IPS-20b (cell line): Measurements from ENCODE around the gene WDR77.

Source experiments
- H3K27ac ChIP-seq: one replicate; pipeline ENCODE4 v1.5.1; 2013; ENCODE audit warnings: low read length
- H3K27me3 ChIP-seq: 2 replicates; pipeline ENCODE4 v1.6.1; 2013; ENCODE audit warnings: mild to moderate bottlenecking, low read length, inconsistent platforms; ENCODE audit not compliant: insufficient read depth
- H3K36me3 ChIP-seq: 2 replicates; pipeline ENCODE4 v1.6.1; 2013; ENCODE audit warnings: low read depth, mild to moderate bottlenecking, inconsistent platforms, low read length, moderate library complexity; ENCODE audit not compliant: insufficient read depth
- H3K4me1 ChIP-seq: 2 replicates; pipeline ENCODE4 v1.6.1; 2013; ENCODE audit warnings: mild to moderate bottlenecking, control low read depth, inconsistent platforms, low read length, moderate library complexity; ENCODE audit not compliant: insufficient read depth
- H3K4me3 ChIP-seq: 2 replicates; pipeline ENCODE4 v1.5.1; 2013; ENCODE audit warnings: mild to moderate bottlenecking, low read length, inconsistent platforms
- H3K9ac ChIP-seq: 2 replicates; pipeline ENCODE4 v1.6.1; 2013; ENCODE audit warnings: low read depth, mild to moderate bottlenecking, inconsistent platforms, low read length, moderate library complexity
- H3K9me3 ChIP-seq: 2 replicates; pipeline ENCODE4 v1.6.1; 2013; ENCODE audit warnings: mild to moderate bottlenecking, low read depth, low read length, inconsistent platforms; ENCODE audit not compliant: insufficient read depth

Gene WDR77

DNA sequence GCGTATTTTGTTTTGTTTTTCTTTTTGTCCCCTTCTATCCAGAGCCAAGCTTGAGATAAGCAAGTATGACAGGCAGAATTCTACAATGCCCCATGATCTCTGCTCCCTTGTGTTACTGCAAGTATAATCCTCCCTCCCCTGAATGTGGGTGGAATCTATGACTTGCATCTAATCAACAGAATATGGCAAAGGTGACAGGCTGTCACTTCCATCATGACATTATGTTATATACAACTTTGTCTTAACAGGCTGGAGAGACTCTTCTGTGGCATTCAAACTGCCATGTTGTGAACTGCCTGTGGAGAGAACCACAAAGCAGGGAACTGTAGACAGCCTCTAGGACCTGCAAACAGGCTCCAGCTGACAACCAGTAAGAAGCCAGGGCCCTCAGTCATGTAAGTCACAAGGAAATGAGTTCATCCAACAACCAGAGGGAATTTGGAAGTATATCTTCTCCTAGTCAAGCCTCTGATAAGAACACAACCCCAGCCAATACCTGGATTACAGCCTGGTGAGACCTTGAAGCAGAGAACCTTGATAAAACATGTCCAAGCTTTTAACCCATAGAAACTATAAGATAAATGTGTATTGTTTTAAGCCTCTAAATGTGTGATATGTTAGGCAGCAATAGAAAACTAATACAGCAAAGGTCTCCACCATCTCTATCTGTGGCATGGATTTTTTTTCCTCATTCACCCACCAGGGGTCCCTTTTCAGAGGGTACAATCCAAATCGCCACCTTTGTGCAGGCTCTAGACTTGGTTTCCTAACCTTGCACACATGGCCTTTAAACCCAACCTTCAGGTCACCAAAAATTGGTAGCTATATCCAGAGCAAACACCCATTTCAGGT, 19.0 kb upstream of the WDR77 start:
- Histone ChIP-seq H3K27ac (no peak overlapping the region), H3K27me3 (no peaks in the 10 kb centered on the region), H3K4me3 (no peak overlapping the region), H3K4me1 (no peaks in the 10 kb centered on the region), H3K9me3 (no peaks in the 10 kb centered on the region), H3K9ac (no peak overlapping the region), H3K36me3 (no peaks in the 10 kb centered on the region)

DNA sequence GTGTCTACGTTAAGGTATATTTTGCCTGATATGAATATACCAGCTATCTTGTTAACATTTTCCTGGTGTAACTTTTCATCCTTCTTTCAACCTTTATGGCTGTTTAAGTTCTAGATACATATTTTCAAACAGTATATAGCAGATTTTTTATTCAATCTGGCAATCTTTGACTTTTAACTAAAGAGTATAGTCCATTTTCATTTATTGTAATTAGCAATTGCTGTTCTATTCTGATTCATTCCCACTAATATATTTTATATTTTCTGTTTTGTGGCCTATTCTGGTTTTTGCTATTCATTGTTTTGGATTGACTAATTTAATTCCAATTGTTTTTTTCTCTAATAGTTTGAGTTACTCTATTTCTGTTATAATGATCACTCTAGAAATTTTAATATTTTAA, 17.4 kb upstream of the WDR77 start:
- Histone ChIP-seq H3K9ac (no peak overlapping the region), H3K4me1 (no peaks in the 10 kb centered on the region), H3K4me3 (no peak overlapping the region), H3K27me3 (no peaks in the 10 kb centered on the region), H3K9me3 (no peaks in the 10 kb centered on the region), H3K27ac (no peak overlapping the region), H3K36me3 (peaks cover 11% of the 10 kb centered on the region)

DNA sequence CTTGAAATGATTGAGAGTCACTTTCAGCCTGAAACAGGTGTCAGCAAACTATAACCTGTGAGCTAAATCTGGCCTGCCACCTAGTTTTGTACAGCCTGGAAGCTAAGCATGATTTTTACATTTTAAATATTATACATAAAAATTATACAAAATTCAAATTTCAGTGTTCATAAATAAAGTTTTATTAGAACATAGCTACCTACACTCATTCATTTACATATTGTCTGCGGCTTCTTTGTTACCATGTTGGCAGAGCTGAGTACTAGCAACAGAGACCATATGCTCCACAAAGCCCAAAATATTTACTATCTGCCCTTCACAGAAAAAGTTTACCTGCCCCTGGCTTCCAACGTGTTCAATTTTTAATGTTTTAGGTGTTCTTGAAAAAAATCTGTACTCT, 16.7 kb upstream of the WDR77 start:
- H3K9ac ChIP-seq, result no peak overlapping the region
- peaks cover 19% of the 10 kb centered on the region for H3K36me3 ChIP-seq
- no peak overlapping the region for H3K4me3 ChIP-seq
- H3K4me1 ChIP-seq, result no peaks in the 10 kb centered on the region
- no peaks in the 10 kb centered on the region for H3K27me3 ChIP-seq
- H3K27ac ChIP-seq, result no peak overlapping the region
- H3K9me3 ChIP-seq, result no peaks in the 10 kb centered on the region

GRCh38 chr1:111463029-111463683, 14.1 kb upstream of the WDR77 start:
- Histone ChIP-seq H3K9ac (no peak overlapping the region), H3K4me3 (no peak overlapping the region), H3K27me3 (no peaks in the 10 kb centered on the region), H3K9me3 (no peaks in the 10 kb centered on the region), H3K27ac (no peak overlapping the region), H3K4me1 (no peaks in the 10 kb centered on the region), H3K36me3 (peaks cover 44% of the 10 kb centered on the region)

DNA sequence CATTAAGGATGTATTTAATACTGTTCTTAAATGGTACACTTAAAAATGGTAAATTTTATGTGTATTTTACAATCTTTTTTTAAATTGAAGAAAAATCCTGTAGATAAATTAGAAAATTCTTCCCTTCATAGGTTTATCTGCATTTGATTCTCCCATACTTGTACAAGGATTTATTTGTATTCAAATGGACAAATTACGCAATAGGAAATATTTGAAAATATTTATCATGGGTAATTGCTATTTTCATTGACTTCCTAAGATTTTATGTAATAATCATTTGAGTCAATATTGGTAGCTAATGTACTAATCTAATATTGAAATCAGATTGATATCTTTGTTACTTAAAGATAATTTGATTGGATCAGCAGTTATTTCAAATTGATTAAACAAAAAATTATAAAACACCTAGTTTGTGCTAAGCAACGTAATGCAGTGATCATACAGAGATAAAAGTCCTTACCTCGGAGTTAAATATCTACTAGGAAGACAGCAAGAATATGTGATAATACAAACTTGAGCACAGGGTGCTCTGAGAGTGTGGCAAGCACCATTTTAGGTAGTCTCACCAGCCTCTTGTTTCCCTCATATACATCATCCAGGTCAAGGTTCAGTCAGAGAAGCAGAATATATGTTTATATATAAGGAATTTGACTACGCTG, 13.4 kb upstream of the WDR77 start:
- H3K36me3 ChIP-seq, result peaks cover 50% of the 10 kb centered on the region
- no peaks in the 10 kb centered on the region for H3K27me3 ChIP-seq
- H3K27ac ChIP-seq, result no peak overlapping the region
- no peak overlapping the region for H3K9ac ChIP-seq
- H3K4me1 ChIP-seq, result no peaks in the 10 kb centered on the region
- H3K9me3 ChIP-seq, result no peaks in the 10 kb centered on the region
- no peak overlapping the region for H3K4me3 ChIP-seq

DNA sequence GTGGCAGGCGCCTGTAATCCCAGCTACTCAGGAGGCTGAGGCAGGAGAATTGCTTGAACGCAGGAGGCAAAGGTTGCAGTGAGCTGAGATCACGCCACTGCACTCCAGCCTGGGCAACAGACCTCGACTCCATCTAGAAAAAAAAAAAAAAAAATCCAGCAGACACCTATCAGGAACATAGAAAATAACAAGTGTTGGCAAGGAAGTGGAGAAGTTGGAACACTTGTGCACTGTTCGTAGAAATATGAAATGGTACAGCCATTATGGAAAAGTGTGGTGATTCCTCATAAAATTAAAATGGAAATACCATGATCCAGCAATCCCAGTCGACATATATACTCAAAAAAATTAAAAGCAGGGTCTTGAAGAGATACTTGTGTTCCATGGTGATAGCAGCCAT, 12.7 kb upstream of the WDR77 start:
- no peak overlapping the region for H3K4me3 ChIP-seq
- no peaks in the 10 kb centered on the region for H3K9me3 ChIP-seq
- H3K27me3 ChIP-seq, result no peaks in the 10 kb centered on the region
- no peak overlapping the region for H3K9ac ChIP-seq
- no peak overlapping the region for H3K27ac ChIP-seq
- H3K4me1 ChIP-seq, result no peaks in the 10 kb centered on the region
- H3K36me3 ChIP-seq, result peaks cover 58% of the 10 kb centered on the region

DNA sequence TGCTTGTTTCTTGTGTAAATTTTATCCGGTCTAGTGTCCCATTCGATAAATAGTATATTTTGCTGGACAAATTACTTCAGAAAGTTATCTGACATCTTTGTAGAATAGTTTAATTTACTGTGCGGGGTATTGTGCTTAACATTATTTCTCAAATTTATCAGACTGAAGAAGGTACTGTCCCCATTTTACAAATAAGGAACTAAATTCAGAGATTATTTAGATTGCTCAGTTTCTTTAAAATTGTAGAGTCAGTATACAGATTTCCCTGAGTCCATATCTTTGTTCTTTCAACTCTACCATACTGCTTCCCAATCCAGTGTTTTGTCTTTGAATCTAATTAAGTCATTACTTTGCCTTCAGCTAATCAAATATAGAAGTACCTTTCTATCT, 6.6 kb upstream of the WDR77 start:
- H3K27me3 ChIP-seq, result no peaks in the 10 kb centered on the region
- no peak overlapping the region for H3K4me3 ChIP-seq
- no peak overlapping the region for H3K27ac ChIP-seq
- H3K36me3 ChIP-seq, result peaks cover 87% of the 10 kb centered on the region
- H3K9me3 ChIP-seq, result no peaks in the 10 kb centered on the region
- H3K9ac ChIP-seq, result no peak overlapping the region
- no peaks in the 10 kb centered on the region for H3K4me1 ChIP-seq

DNA sequence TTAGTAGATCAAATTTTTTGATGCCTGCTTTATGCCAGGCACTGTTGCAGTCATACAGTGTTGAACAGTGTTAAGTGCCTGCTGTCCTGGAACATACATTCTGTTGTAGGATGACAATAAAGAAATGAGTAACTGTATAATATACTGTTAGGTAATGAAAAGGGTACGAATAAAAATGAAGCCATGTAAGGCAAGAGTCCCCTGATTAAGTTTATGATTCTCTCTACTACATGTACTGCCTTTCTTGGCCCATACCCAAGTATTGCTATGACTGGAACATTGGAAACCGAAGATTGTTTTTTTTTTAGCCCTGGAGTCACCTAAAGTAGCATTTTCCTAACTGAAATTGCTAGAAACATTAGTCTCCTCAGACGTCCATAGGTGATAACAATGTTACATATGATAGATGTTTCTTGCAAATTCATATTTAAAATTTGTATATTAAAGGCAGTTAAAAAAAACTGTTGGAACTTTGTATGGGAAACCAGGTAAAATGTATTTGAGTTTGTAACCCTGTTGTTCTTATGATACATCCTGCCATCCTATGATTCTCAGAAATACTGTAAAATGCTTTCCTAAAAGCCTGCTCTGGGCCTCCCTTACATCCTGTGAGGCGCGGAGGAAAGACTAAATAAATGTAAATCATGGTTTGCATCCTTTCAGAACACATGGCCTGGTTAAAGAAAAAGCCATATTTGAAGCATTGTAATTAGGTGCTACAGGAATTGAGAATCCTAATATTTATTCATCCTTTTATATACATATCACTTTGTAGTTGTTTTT, 6.0 kb upstream of the WDR77 start:
- H3K4me1 ChIP-seq, result no peaks in the 10 kb centered on the region
- no peaks in the 10 kb centered on the region for H3K27me3 ChIP-seq
- H3K36me3 ChIP-seq, result peaks cover 83% of the 10 kb centered on the region
- H3K27ac ChIP-seq, result no peak overlapping the region
- H3K4me3 ChIP-seq, result no peak overlapping the region
- H3K9ac ChIP-seq, result no peak overlapping the region
- no peaks in the 10 kb centered on the region for H3K9me3 ChIP-seq

DNA sequence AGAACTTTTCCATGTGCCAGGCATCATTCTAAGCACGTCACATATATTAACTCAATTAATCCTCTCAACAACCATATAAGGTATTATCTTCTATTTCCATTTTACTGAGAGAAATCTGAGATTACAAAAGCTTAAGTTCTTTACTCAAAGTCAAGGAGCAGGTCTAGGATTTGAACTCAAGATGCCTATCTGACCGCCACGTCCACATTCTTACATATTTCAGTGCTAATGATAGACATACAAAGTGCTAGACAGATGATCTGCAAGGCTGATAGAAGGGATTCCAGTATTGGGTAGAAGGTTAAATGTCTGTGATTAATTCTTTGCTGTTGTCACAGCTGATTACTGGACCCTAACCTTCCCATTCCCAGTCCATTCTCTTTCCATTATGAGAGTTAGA, 4.7 kb upstream of the WDR77 start:
- H3K27ac ChIP-seq, result no peak overlapping the region
- no peaks in the 10 kb centered on the region for H3K9me3 ChIP-seq
- H3K9ac ChIP-seq, result no peak overlapping the region
- H3K27me3 ChIP-seq, result no peaks in the 10 kb centered on the region
- H3K36me3 ChIP-seq, result peaks cover 69% of the 10 kb centered on the region
- no peak overlapping the region for H3K4me3 ChIP-seq
- no peaks in the 10 kb centered on the region for H3K4me1 ChIP-seq

DNA sequence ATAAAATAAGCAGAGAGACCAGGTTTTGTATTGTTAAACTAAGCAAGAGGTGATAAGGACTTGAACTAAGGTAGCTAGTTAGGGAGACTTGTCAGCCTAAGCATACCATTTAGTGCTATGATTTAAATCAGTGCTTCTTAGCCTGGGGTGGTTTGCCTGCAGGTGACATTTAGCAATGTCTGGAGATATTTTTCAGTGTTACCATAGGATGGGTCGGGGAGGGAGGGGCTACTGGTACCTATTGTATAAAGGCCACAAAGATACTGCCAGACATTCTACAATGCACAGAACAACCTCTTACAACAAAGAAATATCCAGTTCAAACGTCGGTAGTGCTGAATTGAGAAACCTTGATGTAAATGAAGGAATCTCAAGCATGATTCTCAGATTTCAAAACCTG, 3.5 kb upstream of the WDR77 start:
- Histone ChIP-seq H3K27ac (no peak overlapping the region), H3K9ac (no peak overlapping the region), H3K4me1 (peaks cover 5% of the 10 kb centered on the region), H3K27me3 (no peaks in the 10 kb centered on the region), H3K9me3 (no peaks in the 10 kb centered on the region), H3K36me3 (peaks cover 61% of the 10 kb centered on the region), H3K4me3 (no peak overlapping the region)

GRCh38 chr1:111450185-111450584, 1.1 kb upstream of the WDR77 start:
- no peak overlapping the region for H3K27ac ChIP-seq
- H3K36me3 ChIP-seq, result peaks cover 61% of the 10 kb centered on the region
- H3K27me3 ChIP-seq, result no peaks in the 10 kb centered on the region
- no peaks in the 10 kb centered on the region for H3K9me3 ChIP-seq
- H3K4me3 ChIP-seq, result peak overlapping the region; percentile 87
- H3K9ac ChIP-seq, result peak overlapping the region; percentile 91
- H3K4me1 ChIP-seq, result peaks cover 8% of the 10 kb centered on the region
